HPDE6-E6E7 (cell line): ENCODE results near the gene KCTD11.
"Not testable (repeated sequence)": the region's sequence is repeated elsewhere in the genome, so short reads cannot be mapped to it uniquely, and the experiment has no call there.

Experiments used
- DNase-seq: peaks from one replicate; pipeline ENCODE4 v3.0.0; 2011; ENCODE audit warnings: missing footprints; ENCODE audit errors: extremely low spot score

KCTD11 gene

DNA sequence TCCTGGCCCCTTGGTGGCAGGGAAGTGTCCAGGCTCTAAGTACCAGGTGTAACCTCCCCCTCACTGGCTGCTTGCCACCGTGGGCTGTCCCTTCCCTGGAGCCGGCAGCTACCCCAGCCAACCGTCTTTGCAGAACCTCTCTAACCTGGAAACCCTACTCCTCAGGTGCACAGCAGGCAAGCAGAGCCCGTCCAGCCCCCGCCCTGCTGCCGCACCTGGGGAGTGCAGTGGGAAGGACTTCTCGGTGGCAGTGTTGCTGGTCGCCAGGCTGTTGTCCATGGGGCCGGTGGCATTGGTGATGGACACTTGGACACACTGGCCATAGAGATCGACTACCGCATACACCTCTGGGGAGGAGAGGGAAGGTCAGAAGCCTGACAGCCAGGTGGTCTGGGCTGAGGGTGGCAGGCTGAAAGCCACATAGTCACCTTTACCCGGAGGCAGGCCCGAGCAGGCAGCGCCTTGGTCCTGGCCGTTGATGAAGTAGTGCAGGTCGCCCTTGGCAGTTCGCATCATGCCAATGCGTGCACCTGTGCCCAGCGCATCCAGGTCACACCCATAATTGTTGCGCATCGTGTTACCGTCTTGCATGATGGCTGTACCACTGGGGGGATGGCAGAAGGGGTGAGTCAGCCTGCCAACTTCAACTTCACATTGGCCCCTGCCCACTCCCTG is 29.3 kb upstream of the KCTD11 start:
- DNase-seq: no peak

DNA sequence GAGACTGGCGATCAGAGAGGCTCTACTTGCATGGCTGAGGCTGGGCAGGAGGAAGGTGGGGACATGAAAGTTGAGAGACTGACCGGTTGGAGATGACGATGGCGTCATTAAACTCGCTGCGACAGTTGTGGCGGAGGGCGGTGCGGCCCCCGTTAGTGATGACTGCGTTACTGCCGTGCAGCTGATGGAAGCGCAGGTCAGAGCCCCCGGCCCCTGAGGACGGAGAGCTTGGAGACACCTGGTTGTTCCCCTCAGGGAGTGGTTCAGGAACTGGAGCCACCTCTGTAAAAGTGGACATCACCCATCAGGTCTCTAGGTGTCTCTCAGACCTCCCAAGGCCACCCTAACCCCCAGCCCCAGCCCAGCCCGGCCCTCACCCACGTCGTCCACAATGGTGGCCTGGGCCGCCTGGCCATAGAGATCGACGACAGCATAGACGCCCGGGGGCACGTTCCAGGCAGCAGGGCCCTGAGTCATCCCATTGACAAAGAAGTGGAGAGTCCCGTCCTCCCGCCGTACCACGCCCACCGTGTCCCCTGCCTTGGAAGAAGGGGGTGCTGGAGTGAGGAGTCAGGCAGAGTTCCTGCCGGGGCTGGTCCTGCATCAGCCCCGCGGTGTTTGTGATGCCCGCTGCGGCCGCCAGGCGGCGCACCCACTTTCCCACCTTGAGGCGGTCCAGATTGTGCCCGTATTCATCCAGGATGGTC is 28.1 kb upstream of the KCTD11 start:
- DNase-seq: no peak

DNA sequence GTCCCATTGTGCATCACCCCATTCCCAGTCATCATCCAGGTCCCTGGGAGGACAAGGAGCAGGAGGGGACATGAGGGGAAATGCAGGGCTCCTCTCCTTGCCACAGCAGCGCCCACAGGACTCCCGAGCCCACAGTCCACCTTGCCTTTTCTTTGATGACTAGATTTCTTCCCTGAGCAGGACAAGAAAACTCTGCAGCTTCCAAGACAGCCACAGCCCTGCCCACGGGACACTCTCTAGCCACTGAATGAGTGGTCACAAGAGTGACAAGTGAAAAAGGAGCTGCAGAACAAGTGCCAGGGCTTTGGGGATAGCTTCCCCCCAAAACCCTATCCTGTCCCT is 27.6 kb upstream of the KCTD11 start:
- no peak for DNase-seq

DNA sequence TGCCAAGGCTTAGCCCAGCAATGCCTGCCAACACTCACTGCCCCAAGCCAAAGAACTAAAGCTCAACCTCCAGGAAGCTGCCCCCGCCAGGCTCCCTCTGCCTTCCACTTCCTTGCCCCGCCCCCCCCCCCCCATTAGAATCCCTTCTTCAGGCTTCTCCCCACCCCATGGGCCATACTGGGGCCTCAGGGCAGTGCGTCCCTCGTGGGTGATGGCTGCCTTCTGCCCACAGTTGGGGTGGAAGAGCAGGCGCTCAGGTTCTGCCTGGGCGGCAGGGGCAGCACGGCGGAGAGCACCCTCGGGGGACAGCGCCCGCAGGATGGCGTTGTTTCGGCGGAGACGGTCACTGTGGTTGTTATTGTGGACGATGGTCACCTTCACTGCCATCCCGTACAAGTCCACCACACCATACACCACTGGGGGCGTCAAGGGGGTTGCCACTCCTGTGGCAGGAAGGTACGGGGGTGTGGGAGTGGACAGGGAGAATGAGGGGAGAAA is 26.9 kb upstream of the KCTD11 start:
- no peak for DNase-seq

DNA sequence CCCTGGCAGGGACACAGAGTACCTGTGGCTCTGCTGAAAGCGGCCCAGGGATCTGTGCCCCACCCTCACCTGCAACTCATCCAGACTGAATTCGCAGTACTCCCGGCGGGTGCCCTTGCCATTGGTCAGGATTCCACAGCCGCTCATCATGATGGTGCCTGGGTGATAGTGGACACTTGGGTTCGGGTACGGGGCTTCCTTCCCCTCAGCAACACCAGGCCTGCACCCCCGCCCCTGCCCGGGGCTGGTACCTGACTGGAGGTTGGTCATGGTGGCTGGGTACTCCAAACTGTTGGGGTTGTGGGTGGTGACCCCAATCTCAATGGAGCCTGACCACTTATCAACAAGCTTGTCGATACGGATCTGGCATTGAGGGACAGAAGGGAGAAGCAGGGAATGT is 25.8 kb upstream of the KCTD11 start:
- DNase-seq: no peak

DNA sequence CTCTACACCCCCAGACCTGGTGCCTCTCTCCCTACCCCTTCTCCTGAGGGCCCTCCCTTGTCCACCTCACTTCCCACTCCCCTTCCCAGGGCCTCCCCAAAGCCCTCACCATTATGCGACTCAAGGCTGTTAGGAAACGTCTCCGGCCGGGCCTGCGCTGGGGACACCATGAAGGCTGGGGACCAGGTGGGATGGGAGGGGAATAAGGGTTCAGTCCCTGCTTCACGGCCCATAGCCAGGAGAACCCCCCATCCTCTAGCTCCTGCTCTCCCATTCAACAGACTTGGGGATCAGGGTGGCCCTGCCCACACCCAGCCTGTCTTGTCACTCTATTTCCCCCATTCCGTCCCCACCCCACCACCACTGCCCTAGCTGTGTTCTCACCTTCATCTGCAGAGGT is 24.9 kb upstream of the KCTD11 start:
- no peak for DNase-seq

DNA sequence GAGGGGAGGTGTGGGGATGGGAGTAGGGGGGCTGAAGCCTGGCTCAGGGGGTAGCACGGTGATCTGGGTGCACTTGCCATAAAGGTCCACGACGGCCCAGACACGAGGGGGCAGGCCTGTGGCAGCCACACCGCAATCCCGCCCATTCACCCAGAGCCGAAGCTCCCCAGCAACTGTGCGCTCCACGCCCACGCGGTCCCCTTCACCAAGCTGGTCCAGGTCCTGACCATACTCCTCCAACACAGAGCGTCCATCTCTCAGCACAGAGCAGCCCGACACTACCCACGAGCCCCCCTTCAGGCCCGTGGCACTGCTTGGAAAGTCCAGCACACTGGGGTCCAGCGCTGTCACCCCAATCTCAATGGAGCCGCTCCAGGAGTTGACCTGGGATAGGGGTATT is 24.5 kb upstream of the KCTD11 start:
- DNase-seq: no peak

DNA sequence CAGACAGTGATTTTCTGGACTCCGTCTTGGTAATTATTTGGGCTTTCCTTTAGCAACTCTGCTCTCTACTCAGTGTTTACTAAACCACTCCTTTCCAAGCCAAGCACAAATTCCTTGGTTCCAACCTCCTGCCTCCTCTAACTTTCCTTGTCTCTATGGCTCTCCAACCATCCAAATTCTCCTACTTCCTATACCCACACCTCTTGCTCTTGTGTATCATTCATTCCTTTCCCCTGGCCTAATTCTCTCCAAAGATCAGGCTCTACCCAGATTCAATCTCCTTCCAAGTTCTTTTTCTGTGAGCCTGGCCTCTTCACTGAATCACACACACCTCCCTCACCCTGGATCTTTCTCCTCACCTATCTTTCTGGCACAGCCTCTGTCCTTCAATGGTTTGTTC is 24.0 kb upstream of the KCTD11 start:
- no peak for DNase-seq

DNA sequence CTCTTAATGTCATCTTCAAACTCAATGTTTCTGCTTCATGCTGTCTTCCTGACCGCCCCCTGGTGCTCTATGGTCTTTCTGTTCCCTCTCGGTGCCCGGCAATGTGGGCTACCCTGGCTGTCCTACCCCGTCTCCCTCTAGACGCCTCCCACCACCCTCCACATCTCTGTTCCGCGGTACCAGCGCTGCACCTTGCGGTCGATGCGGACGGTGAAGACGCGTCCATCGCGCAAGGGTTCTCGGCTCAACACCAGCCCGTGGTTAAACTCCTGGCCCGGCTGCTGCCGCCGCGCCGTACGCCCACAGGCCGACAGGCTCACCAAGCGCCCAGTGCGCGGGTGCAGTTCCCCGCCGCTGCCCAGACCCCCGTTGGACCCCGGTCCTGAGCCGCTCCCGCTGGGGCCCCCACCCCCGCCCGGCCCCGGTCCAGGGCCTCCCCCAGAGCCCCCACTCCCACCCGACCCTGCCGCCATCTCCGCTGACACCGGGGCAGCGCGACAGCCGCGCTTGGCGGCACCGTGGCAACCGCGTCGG is 23.1 kb upstream of the KCTD11 start, which contains the start of gene NEURL4:
Gene NEURL4 (minus strand): TSS at position 496 of the 534 bp plus-strand sequence. CDS start 23 bp downstream, at position 473.
- no peak for DNase-seq

DNA sequence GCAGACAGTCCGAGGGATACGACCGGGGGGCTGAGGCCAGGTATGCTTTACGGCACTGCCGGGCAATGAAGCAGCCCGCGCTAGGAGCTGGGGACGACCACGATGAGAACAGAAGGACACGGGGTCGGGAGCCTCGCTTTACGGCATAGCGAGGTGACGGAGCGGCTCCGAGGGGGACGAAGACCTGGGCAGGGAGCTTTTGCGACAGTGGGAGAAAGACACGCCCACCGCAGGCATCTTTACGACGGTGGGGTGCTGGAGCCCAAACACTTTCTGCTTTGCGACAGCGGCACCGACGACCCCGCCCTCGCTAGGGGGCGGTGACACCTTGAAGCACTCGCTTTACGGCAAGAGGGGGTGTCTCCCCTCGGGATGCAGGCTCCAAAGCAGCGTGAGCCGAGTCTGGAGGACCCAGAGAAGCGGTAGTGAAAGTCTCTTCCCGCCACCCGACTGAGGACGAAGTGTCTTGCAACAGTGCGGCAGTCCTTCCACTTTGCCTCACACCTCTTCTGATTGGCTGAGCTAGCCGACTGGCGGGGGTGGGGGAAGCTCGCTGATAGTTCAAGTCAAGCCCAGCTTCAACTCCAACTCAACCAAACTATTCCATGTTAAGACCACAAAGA is 22.5 kb upstream of the KCTD11 start:
- DNase-seq: peak; percentile 98

DNA sequence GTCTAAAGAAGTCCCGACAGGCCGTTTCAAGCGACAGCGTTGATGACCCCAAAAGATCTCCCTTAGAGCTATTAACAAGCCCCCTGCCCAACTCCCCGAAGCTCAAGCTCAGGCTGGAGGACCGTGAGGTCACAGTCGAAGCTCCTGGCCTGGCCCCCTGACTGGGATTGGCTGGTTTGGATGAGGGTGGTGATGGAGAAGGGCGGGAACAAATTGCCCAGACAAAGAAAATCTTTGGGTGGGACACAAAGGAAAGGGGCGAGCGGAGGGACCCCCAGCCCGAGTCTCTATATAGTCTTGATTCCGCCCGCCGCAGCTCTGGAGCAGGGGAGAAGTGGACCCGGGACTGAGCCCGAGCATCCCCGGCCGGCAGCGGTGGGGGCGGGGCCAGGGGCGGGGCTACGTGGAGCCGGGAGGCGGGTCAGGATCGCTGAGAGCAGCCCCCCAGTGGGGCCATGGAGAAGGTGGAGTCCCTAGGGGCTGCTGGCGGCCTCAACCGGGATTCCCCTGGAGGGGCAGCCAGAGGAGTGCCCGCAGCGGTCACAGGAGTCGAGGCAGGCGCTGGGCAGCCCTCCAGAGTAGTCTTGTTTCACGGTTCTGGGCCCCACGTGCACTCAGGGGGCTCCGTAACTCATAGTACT is 21.8 kb upstream of the KCTD11 start:
- DNase-seq: peak; percentile 96

DNA sequence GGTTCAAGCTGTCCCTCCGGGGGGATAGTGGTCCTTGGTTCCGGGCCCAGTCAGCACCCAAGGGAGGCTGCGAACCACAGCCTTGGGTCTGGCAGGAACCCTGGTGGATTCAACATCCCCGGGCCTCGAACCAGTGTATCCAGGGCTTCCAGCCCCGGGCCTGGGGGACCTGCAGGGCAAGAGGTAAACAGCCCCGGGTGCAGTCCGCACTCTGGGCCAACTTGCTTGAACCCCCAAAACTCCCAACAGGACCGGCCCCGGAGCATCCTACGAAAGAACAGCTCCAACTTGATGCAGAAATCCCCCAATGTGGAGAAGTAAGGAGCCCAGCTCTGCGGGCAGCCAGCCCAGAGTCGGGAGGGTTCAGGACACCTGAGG is 21.3 kb upstream of the KCTD11 start:
- DNase-seq: no peak

DNA sequence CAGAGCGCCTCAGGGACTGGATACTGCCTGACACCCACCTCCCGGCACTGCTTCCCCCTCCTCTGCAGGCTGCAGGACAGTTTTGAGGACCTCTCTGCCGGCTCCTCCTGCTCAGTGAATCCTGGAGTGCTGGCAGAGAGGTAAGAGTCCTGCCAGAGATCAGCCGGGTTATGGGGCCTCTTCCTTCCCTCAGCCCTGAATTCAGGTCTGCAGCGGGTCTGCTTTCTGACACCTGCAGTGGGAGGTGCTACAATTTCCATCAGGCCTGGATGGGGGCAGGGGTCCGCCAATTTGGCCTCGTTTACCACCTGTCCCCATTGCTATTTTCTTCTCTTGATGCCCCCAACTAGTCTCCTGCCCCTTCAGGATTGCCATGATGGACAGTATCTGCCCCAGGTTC is 19.9 kb upstream of the KCTD11 start:
- DNase-seq: no peak

DNA sequence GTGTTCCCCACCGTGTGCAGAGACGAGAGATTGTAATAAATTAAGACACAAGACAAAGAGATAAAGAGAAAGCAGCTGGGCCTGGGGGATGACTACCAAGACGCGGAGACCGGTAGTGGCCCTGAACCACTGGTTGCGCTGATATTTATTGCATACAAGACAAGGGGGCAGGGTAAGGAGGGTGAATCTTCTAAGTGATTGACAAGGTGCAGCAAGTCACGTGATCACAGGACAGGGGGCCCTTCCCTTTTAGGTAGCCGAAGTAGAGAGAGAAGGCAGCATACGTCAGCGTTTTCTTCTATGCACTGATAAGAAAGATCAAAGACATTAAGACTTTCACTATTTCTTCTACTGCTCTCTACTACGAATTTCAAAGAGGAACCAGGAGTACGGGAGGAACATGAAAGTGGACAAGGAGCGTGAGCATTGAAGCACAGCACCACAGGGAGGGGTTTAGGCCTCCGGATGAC is 19.3 kb upstream of the KCTD11 start:
- not testable (repeated sequence) for DNase-seq

DNA sequence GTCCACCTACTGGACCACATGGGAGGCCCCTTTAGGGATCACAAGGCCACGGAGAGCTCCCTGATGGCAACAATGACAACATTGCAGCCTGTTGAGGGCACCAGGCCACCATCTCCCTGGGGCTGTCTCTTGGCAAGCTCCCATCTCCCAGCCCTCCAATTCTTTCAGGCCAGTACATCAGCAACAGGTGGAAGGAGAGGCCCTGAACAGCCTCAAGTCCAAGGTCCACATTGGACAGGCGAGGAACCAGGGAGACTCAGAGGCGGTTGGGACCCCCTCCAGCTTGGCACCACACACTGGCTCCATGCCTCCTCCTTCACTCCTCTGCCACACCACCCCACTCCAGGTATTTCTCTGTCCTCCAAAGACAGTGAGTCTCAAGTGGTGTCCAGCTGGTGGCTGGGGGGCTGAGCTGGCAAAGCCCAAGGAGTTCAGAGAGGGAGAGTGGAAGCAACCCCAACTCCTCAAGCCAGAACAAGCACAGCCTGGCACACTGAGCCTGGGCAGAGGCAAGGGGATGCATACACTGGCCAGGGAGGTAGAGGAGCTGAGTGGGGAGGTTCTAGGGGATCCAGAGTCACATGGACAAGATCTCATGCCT is 16.9 kb upstream of the KCTD11 start:
- DNase-seq: no peak

DNA sequence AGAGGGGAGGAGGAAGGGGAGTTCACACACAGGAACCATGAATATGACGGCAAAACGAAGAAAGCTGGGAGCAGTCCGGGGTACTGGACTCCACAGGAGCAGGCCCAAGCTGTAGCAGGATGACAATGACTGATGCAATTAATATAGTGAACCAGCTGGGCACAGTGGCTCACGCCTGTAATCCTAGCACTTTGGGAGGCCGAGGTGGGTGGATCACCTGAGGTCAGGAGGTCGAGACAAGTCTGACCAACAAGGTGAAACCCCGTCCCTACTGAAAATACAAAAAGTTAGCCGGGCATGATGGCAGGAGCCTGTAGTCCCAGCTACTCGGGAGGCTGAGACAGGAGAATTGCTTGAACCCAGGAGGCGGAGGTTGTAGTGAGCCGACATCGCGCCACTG is 16.2 kb upstream of the KCTD11 start:
- DNase-seq: not testable (repeated sequence)

DNA sequence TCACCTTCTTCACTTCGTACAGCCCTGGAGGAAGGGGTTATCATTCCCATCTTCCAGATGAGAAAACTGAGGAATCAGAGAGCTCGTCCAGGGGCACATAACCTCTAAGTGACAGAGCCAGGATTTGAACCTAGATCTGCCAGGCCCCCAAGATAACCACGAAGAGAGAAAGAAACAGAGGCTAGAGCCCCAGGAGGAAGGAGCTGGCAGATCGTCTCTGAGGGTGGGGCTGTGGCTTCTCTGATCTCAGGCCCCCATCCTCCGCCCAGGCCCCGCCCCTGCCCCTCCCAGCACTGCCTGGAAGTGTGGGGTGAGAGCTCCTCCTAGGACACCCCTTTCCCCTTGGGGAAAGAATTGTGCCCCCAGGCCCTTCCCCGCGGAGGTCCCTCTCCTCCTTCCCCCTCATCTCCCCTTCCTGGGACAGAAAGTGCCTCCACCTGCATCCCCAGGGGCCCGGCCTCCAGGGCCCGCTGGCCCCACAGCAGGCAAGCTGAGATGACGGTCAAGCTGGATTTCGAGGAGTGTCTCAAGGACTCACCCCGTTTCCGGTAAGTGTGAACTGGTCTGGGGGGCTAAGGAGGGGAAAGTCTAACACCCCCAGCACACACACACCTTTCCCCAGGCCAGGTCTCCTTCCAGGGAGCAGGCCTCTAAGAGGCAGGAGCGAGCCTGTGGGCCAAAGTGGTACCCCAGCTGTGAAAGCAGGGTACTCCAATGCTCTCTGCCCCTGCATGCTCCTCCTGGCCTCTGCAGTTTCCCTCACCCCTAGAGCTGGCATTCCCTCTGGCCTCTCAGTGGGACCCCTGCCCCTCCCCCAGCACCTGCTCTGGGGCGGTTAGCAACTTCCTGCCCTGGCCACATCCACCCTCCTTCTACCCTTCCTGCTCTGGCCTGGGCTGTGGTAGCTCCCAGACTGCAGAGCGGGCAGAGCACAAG is 15.5 kb upstream of the KCTD11 start, which contains the start of gene ACAP1:
Gene ACAP1 (plus strand): TSS at position 290 of the 936 bp plus-strand sequence. CDS start 206 bp downstream, at position 496.
- no peak for DNase-seq

DNA sequence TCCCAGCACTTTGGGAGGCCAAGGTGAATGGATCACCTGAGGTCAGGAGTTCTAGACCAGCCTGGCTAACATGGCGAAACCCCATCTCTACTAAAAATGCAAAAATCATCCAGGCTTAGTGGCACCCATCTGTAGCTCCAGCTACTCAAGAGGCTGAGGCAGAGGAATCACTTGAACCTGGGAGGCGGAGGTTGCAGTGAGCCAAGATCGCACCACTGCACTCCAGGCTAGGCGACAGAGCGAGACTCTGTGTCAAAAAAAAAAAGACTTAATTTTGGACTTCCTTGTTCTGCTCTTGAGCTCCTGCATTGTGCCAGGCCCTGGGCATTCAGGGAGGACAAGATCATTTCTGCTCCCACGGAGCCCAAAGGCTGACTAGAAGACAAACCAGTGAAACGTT is 14.4 kb upstream of the KCTD11 start:
- not testable (repeated sequence) for DNase-seq

DNA sequence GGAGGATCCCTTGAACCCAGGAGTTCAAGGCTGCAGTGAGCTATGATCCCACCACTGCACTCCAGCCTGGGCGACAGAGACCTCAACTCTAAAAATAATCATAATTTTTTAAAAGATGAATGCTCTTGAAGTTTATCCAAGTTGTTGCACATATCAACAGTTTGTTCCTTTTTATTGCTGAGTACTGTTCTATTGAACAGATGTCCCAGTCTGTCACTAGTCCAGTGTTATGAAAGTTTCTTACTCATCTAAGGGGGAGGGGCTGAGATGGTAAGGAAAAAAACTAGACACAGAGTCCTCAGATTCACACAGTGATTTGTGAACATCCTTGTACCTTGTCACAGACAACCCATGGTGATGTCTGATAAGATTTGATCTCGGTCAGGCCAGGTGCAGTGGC is 11.8 kb upstream of the KCTD11 start:
- no peak for DNase-seq

DNA sequence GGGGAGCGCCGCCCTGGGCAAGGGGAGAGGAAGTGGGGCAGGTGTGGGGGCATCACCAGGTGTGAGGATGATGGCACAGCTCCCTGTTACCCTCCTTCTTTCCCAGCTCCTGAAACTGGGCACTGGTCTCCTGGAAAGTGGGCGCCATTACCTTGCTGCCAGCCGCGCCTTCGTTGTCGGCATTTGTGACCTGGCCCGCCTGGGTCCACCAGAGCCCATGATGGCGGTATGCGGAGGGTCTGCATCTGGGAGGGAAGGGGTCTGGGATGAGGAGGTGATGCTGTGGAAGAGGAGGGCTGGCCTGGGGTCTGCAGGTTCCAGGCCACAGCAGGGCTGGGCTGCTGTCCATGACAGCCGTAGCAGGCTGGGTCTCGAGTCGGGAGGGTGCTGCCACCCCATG is 10.1 kb upstream of the KCTD11 start:
- no peak for DNase-seq
